Measurements from ENCODE around the gene C11orf24.

The C11orf24 gene

DNA sequence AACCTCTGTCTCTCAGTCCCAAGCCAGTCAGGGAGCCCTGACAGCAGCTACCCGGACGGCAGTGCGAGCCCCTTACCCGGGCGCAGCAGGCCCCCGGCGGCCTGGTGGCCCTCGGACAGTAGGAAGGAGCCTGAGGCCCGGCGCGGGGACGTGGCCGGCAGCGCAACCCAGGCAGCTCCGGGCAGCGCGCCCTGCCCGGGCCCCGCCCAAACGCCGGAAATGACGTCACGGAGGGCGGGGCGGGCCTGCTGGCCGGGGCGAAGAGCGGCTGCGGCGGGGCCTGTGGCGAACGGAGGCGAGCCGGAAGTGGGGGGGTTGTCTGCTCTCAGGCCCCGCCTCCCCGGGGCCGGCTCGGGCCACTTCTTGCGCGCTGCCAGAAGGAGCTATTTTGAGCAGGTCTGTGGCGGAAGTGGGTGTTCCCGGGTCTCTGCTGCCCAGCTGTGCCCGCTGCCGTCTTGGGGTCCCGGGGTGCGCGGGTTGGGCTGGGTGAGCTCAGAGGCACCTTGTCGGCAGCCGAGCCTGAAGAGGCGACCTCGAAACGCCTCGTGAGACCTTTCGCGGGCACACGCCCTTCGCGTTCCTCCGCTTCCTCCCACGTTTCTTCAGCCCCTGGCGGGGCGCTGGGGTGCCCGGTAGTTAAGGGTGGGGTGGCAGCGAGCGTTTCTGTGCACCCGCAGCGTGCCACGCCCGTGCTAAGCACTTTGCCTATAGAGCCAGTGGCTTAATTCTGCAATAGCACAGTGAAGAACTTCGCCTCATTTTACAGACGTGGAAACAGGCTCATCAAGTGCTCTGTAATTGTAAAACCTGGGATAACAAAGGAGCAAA lies at the start of gene C11orf24:
Gene C11orf24, minus strand, starts transcription at position 193 of the 828 bp plus-strand sequence. CDS start 8,206 bp downstream, outside the sequence.
- ATAC-seq: peak; percentile 94
- TF ChIP-seq ZC3H10 (CRISPR knock-in tag; IDR thresholded peaks at IDR 0.05) (no peak), ARNTL (CRISPR knock-in tag; IDR thresholded peaks at IDR 0.05; ENCODE audit: borderline replicate concordance, low read depth) (no peak), ZNF70 (CRISPR knock-in tag; IDR thresholded peaks at IDR 0.05) (no peak), SNAI2 (CRISPR knock-in tag; IDR thresholded peaks at IDR 0.05) (no peak), ZFP30 (CRISPR knock-in tag; IDR thresholded peaks at IDR 0.05) (no peak), ZNF565 (CRISPR knock-in tag; conservative IDR thresholded peaks at IDR 0.05; ENCODE audit: low read depth) (no peak), GLIS3 (CRISPR knock-in tag; IDR thresholded peaks at IDR 0.05) (no peak)
- TF ChIP-seq, protein P1, sequence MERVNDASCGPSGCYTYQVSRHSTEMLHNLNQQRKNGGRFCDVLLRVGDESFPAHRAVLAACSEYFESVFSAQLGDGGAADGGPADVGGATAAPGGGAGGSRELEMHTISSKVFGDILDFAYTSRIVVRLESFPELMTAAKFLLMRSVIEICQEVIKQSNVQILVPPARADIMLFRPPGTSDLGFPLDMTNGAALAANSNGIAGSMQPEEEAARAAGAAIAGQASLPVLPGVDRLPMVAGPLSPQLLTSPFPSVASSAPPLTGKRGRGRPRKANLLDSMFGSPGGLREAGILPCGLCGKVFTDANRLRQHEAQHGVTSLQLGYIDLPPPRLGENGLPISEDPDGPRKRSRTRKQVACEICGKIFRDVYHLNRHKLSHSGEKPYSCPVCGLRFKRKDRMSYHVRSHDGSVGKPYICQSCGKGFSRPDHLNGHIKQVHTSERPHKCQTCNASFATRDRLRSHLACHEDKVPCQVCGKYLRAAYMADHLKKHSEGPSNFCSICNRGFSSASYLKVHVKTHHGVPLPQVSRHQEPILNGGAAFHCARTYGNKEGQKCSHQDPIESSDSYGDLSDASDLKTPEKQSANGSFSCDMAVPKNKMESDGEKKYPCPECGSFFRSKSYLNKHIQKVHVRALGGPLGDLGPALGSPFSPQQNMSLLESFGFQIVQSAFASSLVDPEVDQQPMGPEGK (CRISPR knock-in tag; IDR thresholded peaks at IDR 0.05; ENCODE audit: borderline replicate concordance): 0 out of 2 replicates have a peak, but pooled peaks have one; percentile 26
- TF ChIP-seq, protein P2, sequence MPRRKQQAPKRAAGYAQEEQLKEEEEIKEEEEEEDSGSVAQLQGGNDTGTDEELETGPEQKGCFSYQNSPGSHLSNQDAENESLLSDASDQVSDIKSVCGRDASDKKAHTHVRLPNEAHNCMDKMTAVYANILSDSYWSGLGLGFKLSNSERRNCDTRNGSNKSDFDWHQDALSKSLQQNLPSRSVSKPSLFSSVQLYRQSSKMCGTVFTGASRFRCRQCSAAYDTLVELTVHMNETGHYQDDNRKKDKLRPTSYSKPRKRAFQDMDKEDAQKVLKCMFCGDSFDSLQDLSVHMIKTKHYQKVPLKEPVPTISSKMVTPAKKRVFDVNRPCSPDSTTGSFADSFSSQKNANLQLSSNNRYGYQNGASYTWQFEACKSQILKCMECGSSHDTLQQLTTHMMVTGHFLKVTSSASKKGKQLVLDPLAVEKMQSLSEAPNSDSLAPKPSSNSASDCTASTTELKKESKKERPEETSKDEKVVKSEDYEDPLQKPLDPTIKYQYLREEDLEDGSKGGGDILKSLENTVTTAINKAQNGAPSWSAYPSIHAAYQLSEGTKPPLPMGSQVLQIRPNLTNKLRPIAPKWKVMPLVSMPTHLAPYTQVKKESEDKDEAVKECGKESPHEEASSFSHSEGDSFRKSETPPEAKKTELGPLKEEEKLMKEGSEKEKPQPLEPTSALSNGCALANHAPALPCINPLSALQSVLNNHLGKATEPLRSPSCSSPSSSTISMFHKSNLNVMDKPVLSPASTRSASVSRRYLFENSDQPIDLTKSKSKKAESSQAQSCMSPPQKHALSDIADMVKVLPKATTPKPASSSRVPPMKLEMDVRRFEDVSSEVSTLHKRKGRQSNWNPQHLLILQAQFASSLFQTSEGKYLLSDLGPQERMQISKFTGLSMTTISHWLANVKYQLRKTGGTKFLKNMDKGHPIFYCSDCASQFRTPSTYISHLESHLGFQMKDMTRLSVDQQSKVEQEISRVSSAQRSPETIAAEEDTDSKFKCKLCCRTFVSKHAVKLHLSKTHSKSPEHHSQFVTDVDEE (CRISPR knock-in tag; IDR thresholded peaks at IDR 0.05): no peak; the same call in 1 of the 2 replicates

DNA sequence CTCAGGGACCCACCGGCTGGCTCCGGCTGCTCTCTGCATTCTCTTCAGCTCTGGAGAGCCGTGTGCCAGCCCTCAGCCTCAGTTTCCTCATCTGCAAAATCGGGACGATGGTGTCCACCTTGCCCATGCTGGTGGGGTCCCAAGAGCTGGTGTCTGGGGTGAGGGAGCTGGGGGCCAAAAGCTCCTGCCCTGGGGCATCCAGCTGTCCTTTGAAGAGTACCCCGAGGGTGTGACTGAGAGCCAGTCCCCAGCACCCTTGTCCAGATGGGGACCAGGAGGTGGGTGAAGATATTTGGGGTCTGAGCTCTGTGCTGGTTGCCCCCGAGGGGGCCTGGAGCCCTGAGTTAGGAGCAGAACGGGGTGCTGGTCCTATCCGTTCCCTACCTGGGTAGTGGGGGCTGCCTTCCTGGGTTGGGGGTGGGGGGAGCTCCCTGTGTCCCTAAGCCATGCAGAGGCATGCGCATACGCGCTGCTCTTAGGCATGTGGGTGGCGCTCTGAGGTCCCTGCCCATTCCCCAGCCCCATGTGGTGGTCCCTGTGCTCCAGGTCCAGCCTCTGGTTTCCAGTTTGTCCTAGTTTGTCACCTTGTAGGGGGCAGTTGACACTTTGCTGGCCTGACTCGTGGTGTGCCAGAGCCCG lies 45.5 kb upstream of the C11orf24 start:
- TF ChIP-seq ISL1 (CRISPR knock-in tag; IDR thresholded peaks at IDR 0.05) (no peak), ZC3H10 (CRISPR knock-in tag; IDR thresholded peaks at IDR 0.05) (no peak), ESRRG (CRISPR knock-in tag; IDR thresholded peaks at IDR 0.05) (no peak), ZNF70 (CRISPR knock-in tag; IDR thresholded peaks at IDR 0.05) (no peak), TOX (CRISPR knock-in tag; IDR thresholded peaks at IDR 0.05; ENCODE audit: borderline replicate concordance) (no peak), PPARA (CRISPR knock-in tag; IDR thresholded peaks at IDR 0.05; ENCODE audit: borderline replicate concordance) (no peak), ARNTL (CRISPR knock-in tag; IDR thresholded peaks at IDR 0.05; ENCODE audit: borderline replicate concordance, low read depth) (no peak), POU6F1 (CRISPR knock-in tag; IDR thresholded peaks at IDR 0.05; ENCODE audit: borderline replicate concordance, low read depth) (no peak), ZFP3 (CRISPR knock-in tag; IDR thresholded peaks at IDR 0.05) (no peak), OSR1 (CRISPR knock-in tag; IDR thresholded peaks at IDR 0.05) (no peak), BACH2 (CRISPR knock-in tag; IDR thresholded peaks at IDR 0.05; ENCODE audit: borderline replicate concordance) (no peak), SNAI2 (CRISPR knock-in tag; IDR thresholded peaks at IDR 0.05) (no peak), CSDC2 (CRISPR knock-in tag; IDR thresholded peaks at IDR 0.05) (no peak), ZNF565 (CRISPR knock-in tag; conservative IDR thresholded peaks at IDR 0.05; ENCODE audit: low read depth) (no peak), TCF4 (CRISPR knock-in tag; IDR thresholded peaks at IDR 0.05; ENCODE audit: borderline replicate concordance) (no peak), ZFP30 (CRISPR knock-in tag; IDR thresholded peaks at IDR 0.05) (no peak), CREB5 (CRISPR knock-in tag; IDR thresholded peaks at IDR 0.05; ENCODE audit: low read depth) (no peak), ZNF8 (CRISPR knock-in tag; IDR thresholded peaks at IDR 0.05) (no peak)
- TF ChIP-seq, protein P2 (CRISPR knock-in tag; IDR thresholded peaks at IDR 0.05): no peak
- ATAC-seq: no peak

Data from SK-N-SH treated with all-trans-retinoic acid at 6 μM for 48 hours (cell line).